Natural killer cell (primary cell): Measurements from ENCODE around the gene VMAC. TPM values are rescaled to one million over a fixed set of nuclear protein-coding genes. Genes with fewer than 3 reads are reported as not detected.

Experiments used
- ATAC-seq, 3 donors: fragments of 150-1000 bp in 2 of 3; fragments of 200-7000 bp in 1 of 3; cut with Tn5 transposase; 1 replicate in 1 of 3; 2 replicates in 2 of 3; pipeline ENCODE4 v1.10.0; 2021; ENCODE audit warnings: mild to moderate bottlenecking in 2 of 3, moderate library complexity in 2 of 3
- DNase-seq, 2 donors: peaks; one replicate each; pipeline versions ENCODE4 v3.0.0 to v3.0.0-alpha.2; 2013 to 2021; ENCODE audit warnings: mixed read lengths in 1 of 2
- H3K27ac ChIP-seq: one replicate; pipeline ENCODE4 v1.5.1; 2013; ENCODE audit warnings: mild to moderate bottlenecking, low read length
- H3K27me3 ChIP-seq: one replicate; pipeline ENCODE4 v1.6.1; 2013; ENCODE audit warnings: low read length; ENCODE audit not compliant: control insufficient read depth, insufficient read depth
- H3K36me3 ChIP-seq: one replicate; pipeline ENCODE4 v1.6.1; 2013; ENCODE audit warnings: low read length; ENCODE audit not compliant: control insufficient read depth, insufficient read depth
- H3K4me1 ChIP-seq: one replicate; pipeline ENCODE4 v1.6.1; 2013; ENCODE audit warnings: low read length; ENCODE audit not compliant: control insufficient read depth, insufficient read depth
- H3K4me3 ChIP-seq: one replicate; pipeline ENCODE4 v1.5.1; 2013; ENCODE audit warnings: low read length
- H3K9me3 ChIP-seq: one replicate; pipeline ENCODE4 v1.6.1; 2013; ENCODE audit warnings: low read length; ENCODE audit not compliant: control insufficient read depth, insufficient read depth
- H3K27ac Mint-ChIP-seq, 2 donors: one replicate each; pipeline ENCODE4 v1.8.0; 2022; ENCODE audit warnings: mild to moderate bottlenecking in 2 of 2, mixed read lengths in 2 of 2, moderate library complexity in 1 of 2
- H3K27me3 Mint-ChIP-seq, 2 donors: one replicate each; pipeline ENCODE4 v1.8.0; 2022; ENCODE audit warnings: low read depth in 2 of 2, mixed read lengths in 2 of 2
- H3K36me3 Mint-ChIP-seq: one replicate; pipeline ENCODE4 v1.8.0; 2022; ENCODE audit warnings: mixed read lengths
- H3K4me1 Mint-ChIP-seq, 2 donors: one replicate each; pipeline ENCODE4 v1.8.0; 2022; ENCODE audit warnings: mixed read lengths in 2 of 2
- H3K4me3 Mint-ChIP-seq: one replicate; pipeline ENCODE4 v1.8.0; 2022; ENCODE audit warnings: mild to moderate bottlenecking, moderate library complexity, mixed read lengths
- H3K9me3 Mint-ChIP-seq, 2 donors: one replicate each; pipeline ENCODE4 v1.8.0; 2022; ENCODE audit warnings: mixed read lengths in 2 of 2
- WGBS: methylation state at CpG from one replicate; pipeline ENCODE4 v1.1.7; 2013; ENCODE audit warnings: missing lambda C conversion rate; ENCODE audit not compliant: insufficient coverage; 5-methylcytosine and 5-hydroxymethylcytosine counted together
- intact Hi-C: fragments of 100-400 bp; cut with micrococcal nuclease; formaldehyde crosslinking; loops from one replicate; pipeline ENCODE4 v1.14.2; 2022
- total RNA-seq, 4 donors: library from RNA; stranded (reverse); fragments of 120-200 nt in 1 of 4; gene quantifications; one replicate each; pipeline versions ENCODE4 v1.2.3 to v1.2.4, GENCODE V29; 2013 to 2022
- TF ChIP-seq, protein P1 (sequence below): fragments of 200-600 bp; IDR thresholded peaks from one replicate; pipeline ENCODE4 v1.8.0; 2022; ENCODE audit warnings: antibody characterized with exemption

The VMAC gene
- total RNA-seq, 3 donors from 2014 or later (not counting 1 experiment from before 2014, with no cell fraction given) = 21.1 to 26.3 (median 24.2) TPM

DNA sequence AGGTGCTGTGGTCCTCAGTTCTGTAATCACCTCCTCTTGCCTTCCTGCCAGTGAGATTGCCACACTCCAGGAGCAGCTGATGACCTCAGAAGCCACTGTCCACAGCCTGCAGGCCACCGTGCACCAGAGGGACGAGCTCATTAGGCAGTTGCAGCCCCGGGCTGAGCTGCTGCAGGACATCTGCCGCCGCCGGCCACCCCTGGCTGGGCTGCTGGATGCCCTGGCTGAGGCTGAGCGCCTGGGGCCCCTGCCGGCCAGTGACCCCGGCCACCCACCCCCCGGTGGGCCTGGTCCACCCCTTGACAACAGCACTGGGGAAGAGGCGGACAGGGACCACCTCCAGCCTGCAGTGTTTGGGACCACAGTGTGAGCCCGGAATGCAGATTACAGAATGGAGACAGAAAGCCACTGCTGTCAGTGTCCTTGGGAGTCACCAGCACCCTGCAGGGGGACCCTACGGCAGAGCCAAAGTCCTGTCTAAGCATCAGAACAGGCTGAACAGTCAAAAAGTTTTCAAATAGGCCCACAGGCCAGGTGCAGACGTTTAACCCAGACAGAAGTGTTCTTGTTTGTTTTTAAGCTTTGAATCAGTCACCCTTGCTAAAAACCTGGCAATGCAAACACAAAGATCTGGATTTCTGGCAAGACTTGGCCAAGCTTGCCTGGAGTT lies 4.2 kb downstream of the VMAC start:
- ATAC-seq = no peak
- 92% methylated on average over 14 of the region's 14 CpGs for WGBS
- Mint-ChIP-seq H3K27me3 (no peaks in the 10 kb centered on the region), H3K36me3 (no peaks in the 10 kb centered on the region), H3K27ac (no peak overlapping the region), H3K4me3 (no peak overlapping the region), H3K9me3 (no peaks in the 10 kb centered on the region), H3K4me1 (peaks cover 6 to 18% of the 10 kb centered on the region in 2 donors)
- TF ChIP-seq, protein P1, sequence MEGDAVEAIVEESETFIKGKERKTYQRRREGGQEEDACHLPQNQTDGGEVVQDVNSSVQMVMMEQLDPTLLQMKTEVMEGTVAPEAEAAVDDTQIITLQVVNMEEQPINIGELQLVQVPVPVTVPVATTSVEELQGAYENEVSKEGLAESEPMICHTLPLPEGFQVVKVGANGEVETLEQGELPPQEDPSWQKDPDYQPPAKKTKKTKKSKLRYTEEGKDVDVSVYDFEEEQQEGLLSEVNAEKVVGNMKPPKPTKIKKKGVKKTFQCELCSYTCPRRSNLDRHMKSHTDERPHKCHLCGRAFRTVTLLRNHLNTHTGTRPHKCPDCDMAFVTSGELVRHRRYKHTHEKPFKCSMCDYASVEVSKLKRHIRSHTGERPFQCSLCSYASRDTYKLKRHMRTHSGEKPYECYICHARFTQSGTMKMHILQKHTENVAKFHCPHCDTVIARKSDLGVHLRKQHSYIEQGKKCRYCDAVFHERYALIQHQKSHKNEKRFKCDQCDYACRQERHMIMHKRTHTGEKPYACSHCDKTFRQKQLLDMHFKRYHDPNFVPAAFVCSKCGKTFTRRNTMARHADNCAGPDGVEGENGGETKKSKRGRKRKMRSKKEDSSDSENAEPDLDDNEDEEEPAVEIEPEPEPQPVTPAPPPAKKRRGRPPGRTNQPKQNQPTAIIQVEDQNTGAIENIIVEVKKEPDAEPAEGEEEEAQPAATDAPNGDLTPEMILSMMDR = no peak
- no peaks in the 10 kb centered on the region for H3K27me3 ChIP-seq
- H3K27ac ChIP-seq = no peak overlapping the region
- intact Hi-C loops = no loop called here
- H3K4me1 ChIP-seq = peaks cover 18% of the 10 kb centered on the region
- H3K4me3 ChIP-seq = no peak overlapping the region
- no peak for DNase-seq
- peaks cover 10% of the 10 kb centered on the region for H3K36me3 ChIP-seq
- H3K9me3 ChIP-seq = no peaks in the 10 kb centered on the region

DNA sequence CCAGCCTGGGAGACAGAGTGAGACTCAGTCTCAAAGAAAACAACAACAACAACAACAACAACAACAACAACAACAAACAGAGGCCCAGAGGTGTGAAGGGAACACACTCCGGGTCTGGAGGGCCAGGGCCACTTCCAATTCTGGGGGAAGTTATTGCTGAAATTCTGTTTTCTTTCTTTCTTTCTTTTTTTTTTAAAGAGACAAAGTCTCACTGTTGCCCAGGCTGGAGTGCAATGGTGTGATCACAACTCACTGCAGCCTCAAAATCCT lies 5.9 kb downstream of the VMAC start:
- Mint-ChIP-seq H3K36me3 (no peaks in the 10 kb centered on the region), H3K4me1 (peaks cover 5 to 6% of the 10 kb centered on the region in 2 donors), H3K4me3 (no peak overlapping the region), H3K27me3 (no peaks in the 10 kb centered on the region), H3K27ac (no peak overlapping the region), H3K9me3 (no peaks in the 10 kb centered on the region)
- TF ChIP-seq, protein P1 = no peak
- ATAC-seq (no peak), DNase-seq (no peak)
- no peaks in the 10 kb centered on the region for H3K9me3 ChIP-seq
- H3K4me1 ChIP-seq = peaks cover 8% of the 10 kb centered on the region
- H3K36me3 ChIP-seq = peaks cover 17% of the 10 kb centered on the region
- no peak overlapping the region for H3K27ac ChIP-seq
- intact Hi-C loops = no loop called here
- H3K27me3 ChIP-seq = no peaks in the 10 kb centered on the region
- H3K4me3 ChIP-seq = no peak overlapping the region
- no CpG with 5 or more reads among the region's 1 CpG for WGBS

GRCh38 chr19:5911366-5911765 lies 6.7 kb downstream of the VMAC start:
- Mint-ChIP-seq H3K4me3 (no peak overlapping the region), H3K9me3 (no peaks in the 10 kb centered on the region), H3K27me3 (no peaks in the 10 kb centered on the region), H3K4me1 (peaks cover 3% of the 10 kb centered on the region in 2 donors), H3K27ac (no peak overlapping the region), H3K36me3 (no peaks in the 10 kb centered on the region)
- DNase-seq (no peak), ATAC-seq (no peak)
- intact Hi-C loops = no loop called here
- WGBS = 89% methylated on average over 1 of the region's 1 CpG
- Histone ChIP-seq H3K4me1 (peaks cover under 1% of the 10 kb centered on the region), H3K9me3 (no peaks in the 10 kb centered on the region), H3K4me3 (no peak overlapping the region), H3K27ac (no peak overlapping the region), H3K27me3 (no peaks in the 10 kb centered on the region), H3K36me3 (peaks cover 23% of the 10 kb centered on the region)
- TF ChIP-seq, protein P1 = no peak

- Mint-ChIP-seq H3K27me3 (no peaks in the 10 kb centered on the region), H3K9me3 (no peaks in the 10 kb centered on the region), H3K4me1 (no peaks in the 10 kb centered on the region), H3K4me3 (no peak within 1 kb of the TSS), H3K27ac (no peak within 1 kb of the TSS), H3K36me3 (no peaks in the 10 kb centered on the region)
- Histone ChIP-seq H3K27ac (no peak within 1 kb of the TSS), H3K36me3 (peaks cover 45% of the 10 kb centered on the region), H3K27me3 (no peaks in the 10 kb centered on the region), H3K4me3 (no peak within 1 kb of the TSS), H3K4me1 (no peaks in the 10 kb centered on the region), H3K9me3 (no peaks in the 10 kb centered on the region)
- ATAC-seq = no peak
- DNase-seq = no peak
- intact Hi-C loops = no loop called here
- TF ChIP-seq, protein P1 = no peak
- 95% methylated on average over 10 of the region's 10 CpGs for WGBS
These were observed 9.2 kb downstream of the VMAC start, which contains the start of gene CAPS for GRCh38 chr19:5913739-5914357. TSS of gene CAPS (plus strand) at chr19:5914254. CDS start at chr19:5914407, 153 bp downstream.
